Spleen (tissue), 11 donors: ENCODE data around the gene MAP3K5. TPM values are rescaled to one million over a fixed set of nuclear protein-coding genes. Genes with fewer than 3 reads are reported as not detected.

Source experiments
- DNase-seq: peaks from one replicate; pipeline ENCODE4 v3.0.0-alpha.2; 2020
- H3K27ac ChIP-seq, 8 donors: fragments of 200-600 bp; sonication (generic) in 7 of 8; 1 replicate in 4 of 8; 2 replicates in 4 of 8; pipeline versions ENCODE4 v1.5.0 to v1.8.0; 2016 to 2021; ENCODE audit warnings: inconsistent platforms in 4 of 8, mild to moderate bottlenecking in 4 of 8, moderate library complexity in 1 of 8
- H3K27me3 ChIP-seq, 7 donors: fragments of 200-600 bp; sonication (generic) in 6 of 7; replicated peaks in 1 of 7; 1 replicate in 4 of 7; 2 replicates in 3 of 7; pipeline versions ENCODE4 v1.5.0 to v1.8.0; 2016 to 2021; ENCODE audit warnings: inconsistent platforms in 3 of 7, mild to moderate bottlenecking in 1 of 7
- H3K36me3 ChIP-seq, 6 donors: fragments of 200-600 bp; sonication (generic) in 5 of 6; 1 replicate in 4 of 6; 2 replicates in 2 of 6; pipeline versions ENCODE4 v1.5.0 to v1.8.0; 2016 to 2021; ENCODE audit warnings: inconsistent platforms in 2 of 6
- H3K4me1 ChIP-seq, 6 donors: fragments of 200-600 bp; sonication (generic) in 5 of 6; 1 replicate in 3 of 6; 2 replicates in 3 of 6; pipeline versions ENCODE4 v1.5.0 to v1.8.0; 2016 to 2021; ENCODE audit warnings: inconsistent platforms in 3 of 6
- H3K4me3 ChIP-seq, 8 donors: fragments of 200-600 bp; sonication (generic) in 7 of 8; 1 replicate in 4 of 8; 2 replicates in 4 of 8; pipeline versions ENCODE4 v1.5.0 to v1.8.0; 2016 to 2021; ENCODE audit warnings: inconsistent platforms in 4 of 8, mild to moderate bottlenecking in 4 of 8, moderate library complexity in 2 of 8
- H3K9me3 ChIP-seq, 8 donors: fragments of 200-600 bp; sonication (generic) in 7 of 8; 1 replicate in 4 of 8; 2 replicates in 4 of 8; pipeline versions ENCODE4 v1.5.0 to v1.8.0; 2016 to 2021; ENCODE audit warnings: inconsistent platforms in 4 of 8
- POLR2A ChIP-seq, 3 donors: fragments of 450-650 bp; IDR thresholded peaks; one replicate each; pipeline ENCODE4 v1.5.1; 2017; ENCODE audit warnings: antibody characterized with exemption in 3 of 3, mild to moderate bottlenecking in 1 of 3
- POLR2AphosphoS5 ChIP-seq, 3 donors: sonication (generic); formaldehyde crosslinking; IDR thresholded peaks; one replicate each; pipeline ENCODE4 v1.5.1; 2017; ENCODE audit warnings: antibody characterized with exemption in 3 of 3
- WGBS, 5 donors: extraction: QIAGEN DNeasy Blood & Tissue Kit in 3 of 5; methylation state at CpG; one replicate each; pipeline versions ENCODE4 v1.1.5 to v1.1.7; 2013 to 2018; 5-methylcytosine and 5-hydroxymethylcytosine counted together
- intact Hi-C: fragments of 100-400 bp; cut with DNase I; formaldehyde crosslinking; loops from one replicate; pipeline ENCODE4 v1.15.0; 2023; ENCODE audit warnings: low total_unique reads
- polyA plus RNA-seq, 3 donors: library from polyadenylated mRNA; stranded (reverse); fragments of 200-250 nt; gene quantifications; one replicate each; pipeline ENCODE4 v1.2.1, GENCODE V29; 2013
- total RNA-seq, 7 donors: library from RNA; depleted of rRNA in 3 of 7; stranded (reverse); fragments of >200 nt in 3 of 7; fragmentation: NEBNext Ultra II Directional in 4 of 7; extraction: Animal tissue kit (Norgen Biotek cat#: 25700) in 4 of 7; gene quantifications; one replicate each; pipeline versions ENCODE4 v1.1.0 to v1.2.1, GENCODE V29; 2016 to 2021
- TF ChIP-seq, protein P1 (sequence below), 11 experiments: fragments of 200-600 bp in 7 of 11; fragments of 450-650 bp in 4 of 11; sonication (generic) in 4 of 11; IDR thresholded peaks in 8 of 11; conservative IDR thresholded peaks in 3 of 11; 1 replicate in 7 of 11; 2 replicates in 4 of 11; pipeline versions ENCODE4 v1.4.0 to v1.8.0; 2016 to 2021; ENCODE audit warnings: antibody characterized with exemption in 11 of 11, inconsistent platforms in 4 of 11, mild to moderate bottlenecking in 1 of 11
- donor health status: healthy with polysubstance abuse.
- donor health status: DM: no; HTN: no; CAD: no; lungs with moderate emphysema.
- donor health status: DM: no; HTN: no; CAD: no.
- donor health status: Bipolar disorder and iron deficiency.
- donor health status: healthy.
- donor health status: DM: no; HTN: no; CAD: no.
- donor health status: DM: yes; HTN: yes; CAD: no.

MAP3K5 gene
- total and polyA plus RNA-seq, 10 donors: 7.2 to 55.0 (median 33.2) TPM

DNA sequence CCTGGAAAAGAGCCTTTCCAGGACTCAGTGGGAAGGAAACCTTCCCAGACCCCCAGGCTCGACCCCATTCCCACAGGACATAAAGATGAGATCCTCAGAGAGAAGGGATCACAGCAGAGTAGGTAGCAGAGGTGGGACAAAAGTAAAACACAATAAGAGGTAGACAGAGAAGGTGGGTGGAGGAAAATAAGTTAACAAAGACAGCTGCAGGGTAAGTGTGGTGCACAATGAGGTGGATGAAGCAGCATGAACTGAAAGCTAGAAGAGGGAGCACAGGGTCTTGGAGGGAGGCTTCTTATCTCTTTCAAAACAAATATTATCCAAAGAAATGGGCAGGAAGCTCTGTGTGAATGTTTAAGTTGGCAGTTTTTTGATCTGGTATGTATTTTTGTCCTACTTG, 228.1 kb downstream of the MAP3K5 start:
- 33 to 52% (median 45%) methylated on average over 1 of the region's 1 CpG for WGBS, 5 donors
- DNase-seq: no peak
- Histone ChIP-seq H3K36me3 (peaks cover 0 to 93% (median 32%) of the 10 kb centered on the region in 6 donors), H3K4me1 (peaks cover 9 to 58% (median 31%) of the 10 kb centered on the region in 6 donors), H3K9me3 (no peaks in the 10 kb centered on the region), H3K4me3 (no peak overlapping the region), H3K27me3 (no peaks in the 10 kb centered on the region), H3K27ac (peak overlapping the region in 2 of 8 donors; percentile 4 to 34)
- intact Hi-C loops: no loop called here
- TF ChIP-seq POLR2AphosphoS5 (IDR thresholded peaks at IDR 0.05): no peak
- no peak for TF ChIP-seq POLR2A (IDR thresholded peaks at IDR 0.05)
- TF ChIP-seq, protein P1, sequence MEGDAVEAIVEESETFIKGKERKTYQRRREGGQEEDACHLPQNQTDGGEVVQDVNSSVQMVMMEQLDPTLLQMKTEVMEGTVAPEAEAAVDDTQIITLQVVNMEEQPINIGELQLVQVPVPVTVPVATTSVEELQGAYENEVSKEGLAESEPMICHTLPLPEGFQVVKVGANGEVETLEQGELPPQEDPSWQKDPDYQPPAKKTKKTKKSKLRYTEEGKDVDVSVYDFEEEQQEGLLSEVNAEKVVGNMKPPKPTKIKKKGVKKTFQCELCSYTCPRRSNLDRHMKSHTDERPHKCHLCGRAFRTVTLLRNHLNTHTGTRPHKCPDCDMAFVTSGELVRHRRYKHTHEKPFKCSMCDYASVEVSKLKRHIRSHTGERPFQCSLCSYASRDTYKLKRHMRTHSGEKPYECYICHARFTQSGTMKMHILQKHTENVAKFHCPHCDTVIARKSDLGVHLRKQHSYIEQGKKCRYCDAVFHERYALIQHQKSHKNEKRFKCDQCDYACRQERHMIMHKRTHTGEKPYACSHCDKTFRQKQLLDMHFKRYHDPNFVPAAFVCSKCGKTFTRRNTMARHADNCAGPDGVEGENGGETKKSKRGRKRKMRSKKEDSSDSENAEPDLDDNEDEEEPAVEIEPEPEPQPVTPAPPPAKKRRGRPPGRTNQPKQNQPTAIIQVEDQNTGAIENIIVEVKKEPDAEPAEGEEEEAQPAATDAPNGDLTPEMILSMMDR (IDR thresholded peaks at IDR 0.05 in 8 of 11, conservative IDR thresholded peaks at IDR 0.05 in 3 of 11): no peak

DNA sequence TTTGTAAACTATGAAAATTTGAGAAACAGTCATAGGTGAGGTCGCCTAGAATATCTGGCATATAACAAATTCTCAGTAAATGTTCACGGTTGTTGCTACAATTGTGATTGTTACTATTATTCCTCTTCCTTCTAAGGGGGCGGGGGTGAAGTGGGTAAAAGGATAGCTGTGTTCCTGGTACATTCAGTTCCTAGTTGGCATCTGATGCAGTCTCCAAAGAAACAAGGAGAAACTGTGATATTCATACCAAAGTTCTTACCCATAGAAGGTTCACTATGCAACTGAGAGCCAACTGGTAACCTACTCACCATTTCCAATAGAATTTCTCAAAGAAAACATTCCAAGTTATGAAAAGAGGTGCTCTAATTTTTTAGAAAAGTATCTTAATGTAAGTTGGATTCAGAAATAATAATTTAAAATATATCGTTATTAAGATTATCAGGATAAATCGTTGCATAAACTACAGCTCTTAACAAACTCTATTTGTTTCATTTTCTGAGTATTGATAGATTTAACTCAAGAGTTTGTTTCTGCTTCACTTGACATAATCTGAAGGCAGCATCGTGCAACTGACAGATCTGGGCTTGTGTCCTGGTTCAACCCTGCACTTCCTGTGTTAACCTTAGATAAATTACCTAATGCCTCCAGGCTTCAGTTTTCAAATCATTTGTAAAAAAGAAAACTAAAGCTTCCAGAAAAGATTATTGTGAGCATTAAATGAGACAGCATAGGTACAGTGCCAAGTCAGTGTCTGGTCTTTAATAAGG, 228.7 kb downstream of the MAP3K5 start:
- Histone ChIP-seq H3K9me3 (no peaks in the 10 kb centered on the region), H3K27ac (peak overlapping the region in 3 of 8 donors; percentile 21 to 52 (median 38)), H3K4me3 (no peak overlapping the region), H3K4me1 (peaks cover 9 to 58% (median 31%) of the 10 kb centered on the region in 6 donors), H3K27me3 (no peaks in the 10 kb centered on the region), H3K36me3 (peaks cover 0 to 99% (median 37%) of the 10 kb centered on the region in 6 donors)
- DNase-seq: no peak
- TF ChIP-seq POLR2AphosphoS5 (IDR thresholded peaks at IDR 0.05) (no peak), POLR2A (IDR thresholded peaks at IDR 0.05) (no peak)
- TF ChIP-seq, protein P1 (IDR thresholded peaks at IDR 0.05 in 8 of 11, conservative IDR thresholded peaks at IDR 0.05 in 3 of 11): no peak
- intact Hi-C loops: no loop called here
- 65 to 77% (median 70%) methylated on average over 6 of the region's 6 CpGs for WGBS, 5 donors

DNA sequence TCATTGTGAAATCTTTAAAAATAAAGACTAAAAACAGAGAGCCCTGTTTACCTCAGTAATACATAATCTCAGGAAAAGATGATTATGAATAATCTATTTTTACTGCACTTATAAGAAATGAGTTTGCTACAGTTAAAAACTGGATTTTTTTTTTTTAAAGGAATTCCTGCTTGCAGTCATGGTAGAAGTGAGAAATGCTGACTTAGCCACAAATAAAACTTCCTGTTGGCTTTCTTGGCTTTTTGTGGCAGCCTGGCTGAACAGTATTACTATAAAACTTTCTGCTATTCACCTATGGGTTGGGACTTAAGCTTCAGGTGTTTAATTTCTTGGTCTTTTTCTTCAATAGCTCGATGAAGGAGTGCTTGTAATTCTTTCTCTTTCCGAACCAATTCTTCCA, 230.1 kb downstream of the MAP3K5 start:
- Histone ChIP-seq H3K4me1 (peaks cover 9 to 52% (median 31%) of the 10 kb centered on the region in 6 donors), H3K27ac (peak overlapping the region in 6 of 8 donors; percentile 1 to 52 (median 28)), H3K36me3 (peaks cover 0 to 99% (median 45%) of the 10 kb centered on the region in 6 donors), H3K4me3 (no peak overlapping the region), H3K9me3 (no peaks in the 10 kb centered on the region), H3K27me3 (no peaks in the 10 kb centered on the region)
- intact Hi-C loops: no loop called here
- TF ChIP-seq POLR2AphosphoS5 (IDR thresholded peaks at IDR 0.05) (no peak), POLR2A (IDR thresholded peaks at IDR 0.05) (no peak)
- TF ChIP-seq, protein P1 (IDR thresholded peaks at IDR 0.05 in 8 of 11, conservative IDR thresholded peaks at IDR 0.05 in 3 of 11): no peak
- DNase-seq: no peak
- WGBS, 5 donors: 37 to 47% (median 41%) methylated on average over 2 of the region's 2 CpGs

DNA sequence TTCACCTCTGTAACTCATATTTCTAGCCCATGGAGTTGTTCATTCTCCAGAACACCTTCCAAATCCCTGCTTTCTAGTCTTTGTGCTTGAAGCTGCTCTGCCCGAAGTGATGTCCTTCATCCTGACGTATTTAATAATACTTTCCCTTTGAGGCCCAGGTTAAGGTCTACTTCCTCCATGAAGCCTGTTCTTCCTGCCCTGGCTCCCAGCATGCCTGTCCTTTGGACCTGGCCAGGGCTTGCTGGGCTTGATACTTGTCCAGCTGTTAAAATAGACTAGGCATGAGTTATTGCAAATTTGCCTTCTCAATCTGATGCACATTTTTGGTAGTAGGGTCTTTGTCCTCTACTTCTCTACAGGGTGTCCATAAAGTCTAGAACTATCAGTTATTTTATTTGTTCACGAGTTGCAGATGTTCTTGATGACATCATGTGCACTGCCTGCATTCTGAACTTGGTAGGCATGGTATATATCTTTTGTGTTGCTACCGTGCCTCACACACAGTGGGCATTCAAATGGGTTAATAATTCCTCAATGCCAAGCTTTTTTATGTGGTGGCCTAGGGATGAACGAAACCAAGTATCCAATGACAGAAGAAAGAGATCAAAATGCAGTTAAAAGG, 239.0 kb downstream of the MAP3K5 start:
- TF ChIP-seq, protein P1 (IDR thresholded peaks at IDR 0.05 in 8 of 11, conservative IDR thresholded peaks at IDR 0.05 in 3 of 11): no peak
- no peak for TF ChIP-seq POLR2A (IDR thresholded peaks at IDR 0.05)
- peak in 1 of 3 donors; percentile 25 for TF ChIP-seq POLR2AphosphoS5 (IDR thresholded peaks at IDR 0.05)
- peaks cover 0 to 45% (median 22%) of the 10 kb centered on the region in 6 donors for H3K36me3 ChIP-seq
- intact Hi-C loops: no loop called here
- 70 to 85% (median 72%) methylated on average over 5 of the region's 5 CpGs for WGBS, 5 donors
- H3K27ac ChIP-seq: no peak overlapping the region
- H3K4me3 ChIP-seq: no peak overlapping the region
- DNase-seq: no peak
- H3K4me1 ChIP-seq: peaks cover 6 to 23% (median 20%) of the 10 kb centered on the region in 6 donors
- no peaks in the 10 kb centered on the region for H3K9me3 ChIP-seq
- H3K27me3 ChIP-seq: peaks cover 0 to 31% (median 19%) of the 10 kb centered on the region in 7 donors
